HEK293 (cell line): Measurements from ENCODE around the gene RPTN.

Experiments used
- CTCF ChIP-seq: fragments of 450-650 bp; formaldehyde crosslinking; IDR thresholded peaks from 2 replicates; pipeline ENCODE4 v1.5.1; 2016; ENCODE audit warnings: missing biosample characterization, missing genetic modification characterization
- GFI1B ChIP-seq: fragments of 450-650 bp; formaldehyde crosslinking; IDR thresholded peaks from 2 replicates; pipeline ENCODE4 v1.5.1; 2016; ENCODE audit warnings: missing biosample characterization, missing genetic modification characterization
- KLF10 ChIP-seq: fragments of 450-650 bp; IDR thresholded peaks from 2 replicates; pipeline ENCODE4 v1.5.1; 2018; ENCODE audit warnings: missing biosample characterization, mild to moderate bottlenecking, missing genetic modification characterization
- MEIS1 ChIP-seq: sonication (generic); formaldehyde crosslinking; IDR thresholded peaks from 2 replicates; pipeline ENCODE4 v1.8.1; 2022; ENCODE audit warnings: missing genetic modification reagents, mild to moderate bottlenecking, borderline replicate concordance
- SCRT1 ChIP-seq: fragments of 450-650 bp; formaldehyde crosslinking; IDR thresholded peaks from 2 replicates; pipeline ENCODE4 v1.5.1; 2016; ENCODE audit warnings: missing biosample characterization, missing genetic modification characterization, borderline replicate concordance
- SCRT2 ChIP-seq: fragments of 450-650 bp; formaldehyde crosslinking; IDR thresholded peaks from 2 replicates; pipeline ENCODE4 v1.5.1; 2016; ENCODE audit warnings: missing biosample characterization, missing genetic modification characterization
- SP2 ChIP-seq: fragments of 450-650 bp; formaldehyde crosslinking; IDR thresholded peaks from 2 replicates; pipeline ENCODE4 v1.5.1; 2016; ENCODE audit warnings: missing biosample characterization, missing genetic modification characterization
- ZBTB17 ChIP-seq: fragments of 450-650 bp; formaldehyde crosslinking; IDR thresholded peaks from 2 replicates; pipeline ENCODE4 v1.5.1; 2016; ENCODE audit warnings: missing biosample characterization, missing genetic modification characterization
- ZBTB26 ChIP-seq: fragments of 450-650 bp; formaldehyde crosslinking; optimal IDR thresholded peaks from 2 replicates; pipeline ENCODE3; 2016; ENCODE audit warnings: missing biosample characterization, mild to moderate bottlenecking, missing genetic modification characterization
- ZNF112 ChIP-seq: fragments of 450-650 bp; formaldehyde crosslinking; IDR thresholded peaks from 2 replicates; pipeline ENCODE4 v1.5.0; 2017; ENCODE audit warnings: missing biosample characterization, missing genetic modification characterization
- ZNF133 ChIP-seq: fragments of 450-650 bp; formaldehyde crosslinking; IDR thresholded peaks from 2 replicates; pipeline ENCODE4 v1.5.1; 2016; ENCODE audit warnings: missing biosample characterization, missing genetic modification characterization
- ZNF146 ChIP-seq: fragments of 450-650 bp; formaldehyde crosslinking; IDR thresholded peaks from 2 replicates; pipeline ENCODE4 v1.5.1; 2016; ENCODE audit warnings: missing biosample characterization, missing genetic modification characterization
- ZNF184 ChIP-seq: fragments of 450-650 bp; IDR thresholded peaks from 2 replicates; pipeline ENCODE4 v1.5.1; 2018; ENCODE audit warnings: missing biosample characterization, mild to moderate bottlenecking, missing genetic modification characterization
- ZNF221 ChIP-seq: fragments of 450-650 bp; formaldehyde crosslinking; IDR thresholded peaks from 2 replicates; pipeline ENCODE4 v1.5.1; 2017; ENCODE audit warnings: missing biosample characterization, missing genetic modification characterization, borderline replicate concordance
- ZNF280D ChIP-seq: fragments of 450-650 bp; formaldehyde crosslinking; IDR thresholded peaks from 2 replicates; pipeline ENCODE4 v1.5.1; 2016; ENCODE audit warnings: missing biosample characterization, missing genetic modification characterization
- ZNF311 ChIP-seq: fragments of 450-650 bp; formaldehyde crosslinking; IDR thresholded peaks from 2 replicates; pipeline ENCODE4 v1.5.1; 2017; ENCODE audit warnings: missing biosample characterization, missing genetic modification characterization, borderline replicate concordance
- ZNF366 ChIP-seq: fragments of 450-650 bp; formaldehyde crosslinking; conservative IDR thresholded peaks from 2 replicates; pipeline ENCODE4 v1.5.1; 2016; ENCODE audit warnings: missing biosample characterization, missing genetic modification characterization
- ZNF558 ChIP-seq: fragments of 450-650 bp; formaldehyde crosslinking; IDR thresholded peaks from 2 replicates; pipeline ENCODE4 v1.5.1; 2016; ENCODE audit warnings: missing biosample characterization, missing genetic modification characterization
- ZNF610 ChIP-seq: fragments of 450-650 bp; formaldehyde crosslinking; IDR thresholded peaks from 2 replicates; pipeline ENCODE4 v1.5.1; 2016; ENCODE audit warnings: missing biosample characterization, missing genetic modification characterization, borderline replicate concordance
- ZNF76 ChIP-seq: fragments of 450-650 bp; formaldehyde crosslinking; IDR thresholded peaks from 2 replicates; pipeline ENCODE4; 2016; ENCODE audit warnings: low read depth, missing biosample characterization, missing genetic modification characterization, borderline replicate concordance
- ZNF830 ChIP-seq: fragments of 450-650 bp; IDR thresholded peaks from 2 replicates; pipeline ENCODE4 v1.5.0; 2018; ENCODE audit warnings: missing biosample characterization, missing genetic modification characterization, low read depth, mild to moderate bottlenecking, moderate library complexity
- ZNF837 ChIP-seq: fragments of 450-650 bp; formaldehyde crosslinking; IDR thresholded peaks from 2 replicates; pipeline ENCODE4 v1.5.1; 2016; ENCODE audit warnings: missing biosample characterization, missing genetic modification characterization
- ZNF843 ChIP-seq: fragments of 450-650 bp; formaldehyde crosslinking; IDR thresholded peaks from 2 replicates; pipeline ENCODE4 v1.5.1; 2016; ENCODE audit warnings: missing biosample characterization, missing genetic modification characterization
- TF ChIP-seq, protein P1 (sequence below): fragments of 450-650 bp; formaldehyde crosslinking; IDR thresholded peaks from 2 replicates; pipeline ENCODE4 v1.5.1; 2016; ENCODE audit warnings: missing biosample characterization, missing genetic modification characterization
- TF ChIP-seq, protein P2 (sequence below): fragments of 450-650 bp; formaldehyde crosslinking; IDR thresholded peaks from 2 replicates; pipeline ENCODE4 v1.5.1; 2016; ENCODE audit warnings: missing biosample characterization, missing genetic modification characterization
- TF ChIP-seq, protein P3 (sequence below): fragments of 450-650 bp; formaldehyde crosslinking; IDR thresholded peaks from 2 replicates; pipeline ENCODE4 v1.5.1; 2016; ENCODE audit warnings: missing biosample characterization, missing genetic modification characterization, borderline replicate concordance
- TF ChIP-seq, protein P4 (sequence below): fragments of 450-650 bp; formaldehyde crosslinking; IDR thresholded peaks from 2 replicates; pipeline ENCODE4 v1.5.1; 2017; ENCODE audit warnings: missing biosample characterization, missing genetic modification characterization

The RPTN gene

GRCh38 chr1:152111515-152111968 is 47.5 kb downstream of the RPTN start (continued):
- TF ChIP-seq ZNF311 (tag by site-specific recombination) (no peak), SCRT1 (tag by site-specific recombination) (no peak), ZNF133 (tag by site-specific recombination) (peak; percentile 17; the same call in 1 of the 2 replicates), ZNF221 (no peak), SP2 (tag by site-specific recombination) (peak; percentile 75), ZNF558 (tag by site-specific recombination) (no peak), ZBTB26 (tag by site-specific recombination) (peak; percentile 66), ZNF76 (peak; percentile 50; the same call in 1 of the 2 replicates), ZNF366 (0 out of 2 replicates have a peak, but pooled peaks have one; percentile 8), ZNF146 (tag by site-specific recombination) (0 out of 2 replicates have a peak, but pooled peaks have one; percentile 3), SCRT2 (0 out of 2 replicates have a peak, but pooled peaks have one; percentile 30), KLF10 (tag by site-specific recombination) (no peak), GFI1B (tag by site-specific recombination) (no peak), ZNF843 (tag by site-specific recombination) (no peak), ZNF112 (no peak), ZNF830 (tag by site-specific recombination) (no peak), ZNF280D (peak; percentile 9; the same call in 1 of the 2 replicates), MEIS1 (no peak), ZNF610 (tag by site-specific recombination) (no peak), ZNF837 (peak; percentile 89; the same call in 1 of the 2 replicates), ZBTB17 (tag by site-specific recombination) (peak; percentile 99), ZNF184 (tag by site-specific recombination) (no peak), CTCF (tag by site-specific recombination) (no peak)
- TF ChIP-seq, protein P1, sequence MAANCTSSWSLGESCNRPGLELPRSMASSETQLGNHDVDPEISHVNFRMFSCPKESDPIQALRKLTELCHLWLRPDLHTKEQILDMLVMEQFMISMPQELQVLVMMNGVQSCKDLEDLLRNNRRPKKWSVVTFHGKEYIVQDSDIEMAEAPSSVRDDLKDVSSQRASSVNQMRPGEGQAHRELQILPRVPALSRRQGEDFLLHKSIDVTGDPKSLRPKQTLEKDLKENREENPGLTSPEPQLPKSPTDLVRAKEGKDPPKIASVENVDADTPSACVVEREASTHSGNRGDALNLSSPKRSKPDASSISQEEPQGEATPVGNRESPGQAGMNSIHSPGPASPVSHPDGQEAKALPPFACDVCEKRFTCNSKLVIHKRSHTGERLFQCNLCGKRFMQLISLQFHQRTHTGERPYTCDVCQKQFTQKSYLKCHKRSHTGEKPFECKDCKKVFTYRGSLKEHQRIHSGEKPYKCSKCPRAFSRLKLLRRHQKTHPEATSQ (tag by site-specific recombination), result no peak
- TF ChIP-seq, protein P2, sequence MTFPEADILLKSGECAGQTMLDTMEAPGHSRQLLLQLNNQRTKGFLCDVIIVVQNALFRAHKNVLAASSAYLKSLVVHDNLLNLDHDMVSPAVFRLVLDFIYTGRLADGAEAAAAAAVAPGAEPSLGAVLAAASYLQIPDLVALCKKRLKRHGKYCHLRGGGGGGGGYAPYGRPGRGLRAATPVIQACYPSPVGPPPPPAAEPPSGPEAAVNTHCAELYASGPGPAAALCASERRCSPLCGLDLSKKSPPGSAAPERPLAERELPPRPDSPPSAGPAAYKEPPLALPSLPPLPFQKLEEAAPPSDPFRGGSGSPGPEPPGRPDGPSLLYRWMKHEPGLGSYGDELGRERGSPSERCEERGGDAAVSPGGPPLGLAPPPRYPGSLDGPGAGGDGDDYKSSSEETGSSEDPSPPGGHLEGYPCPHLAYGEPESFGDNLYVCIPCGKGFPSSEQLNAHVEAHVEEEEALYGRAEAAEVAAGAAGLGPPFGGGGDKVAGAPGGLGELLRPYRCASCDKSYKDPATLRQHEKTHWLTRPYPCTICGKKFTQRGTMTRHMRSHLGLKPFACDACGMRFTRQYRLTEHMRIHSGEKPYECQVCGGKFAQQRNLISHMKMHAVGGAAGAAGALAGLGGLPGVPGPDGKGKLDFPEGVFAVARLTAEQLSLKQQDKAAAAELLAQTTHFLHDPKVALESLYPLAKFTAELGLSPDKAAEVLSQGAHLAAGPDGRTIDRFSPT (tag by site-specific recombination), result no peak
- TF ChIP-seq, protein P3, sequence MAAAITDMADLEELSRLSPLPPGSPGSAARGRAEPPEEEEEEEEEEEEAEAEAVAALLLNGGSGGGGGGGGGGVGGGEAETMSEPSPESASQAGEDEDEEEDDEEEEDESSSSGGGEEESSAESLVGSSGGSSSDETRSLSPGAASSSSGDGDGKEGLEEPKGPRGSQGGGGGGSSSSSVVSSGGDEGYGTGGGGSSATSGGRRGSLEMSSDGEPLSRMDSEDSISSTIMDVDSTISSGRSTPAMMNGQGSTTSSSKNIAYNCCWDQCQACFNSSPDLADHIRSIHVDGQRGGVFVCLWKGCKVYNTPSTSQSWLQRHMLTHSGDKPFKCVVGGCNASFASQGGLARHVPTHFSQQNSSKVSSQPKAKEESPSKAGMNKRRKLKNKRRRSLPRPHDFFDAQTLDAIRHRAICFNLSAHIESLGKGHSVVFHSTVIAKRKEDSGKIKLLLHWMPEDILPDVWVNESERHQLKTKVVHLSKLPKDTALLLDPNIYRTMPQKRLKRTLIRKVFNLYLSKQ (tag by site-specific recombination), result no peak
- TF ChIP-seq, protein P4, sequence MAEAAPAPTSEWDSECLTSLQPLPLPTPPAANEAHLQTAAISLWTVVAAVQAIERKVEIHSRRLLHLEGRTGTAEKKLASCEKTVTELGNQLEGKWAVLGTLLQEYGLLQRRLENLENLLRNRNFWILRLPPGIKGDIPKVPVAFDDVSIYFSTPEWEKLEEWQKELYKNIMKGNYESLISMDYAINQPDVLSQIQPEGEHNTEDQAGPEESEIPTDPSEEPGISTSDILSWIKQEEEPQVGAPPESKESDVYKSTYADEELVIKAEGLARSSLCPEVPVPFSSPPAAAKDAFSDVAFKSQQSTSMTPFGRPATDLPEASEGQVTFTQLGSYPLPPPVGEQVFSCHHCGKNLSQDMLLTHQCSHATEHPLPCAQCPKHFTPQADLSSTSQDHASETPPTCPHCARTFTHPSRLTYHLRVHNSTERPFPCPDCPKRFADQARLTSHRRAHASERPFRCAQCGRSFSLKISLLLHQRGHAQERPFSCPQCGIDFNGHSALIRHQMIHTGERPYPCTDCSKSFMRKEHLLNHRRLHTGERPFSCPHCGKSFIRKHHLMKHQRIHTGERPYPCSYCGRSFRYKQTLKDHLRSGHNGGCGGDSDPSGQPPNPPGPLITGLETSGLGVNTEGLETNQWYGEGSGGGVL (tag by site-specific recombination), result no peak
